ENCODE results near the gene RAD51D.
"Not testable (repeated sequence)": the region's sequence is repeated elsewhere in the genome, so short reads cannot be mapped to it uniquely, and the experiment has no call there.

The RAD51D gene

GRCh38 chr17:35141681-35142466 lies 22.2 kb upstream of the RAD51D start, which contains the start of gene NLE1:
TSS of gene NLE1 (minus strand) at chr17:35142303. CDS start at chr17:35142275, 28 bp downstream.
- DNase-seq (ENCODE audit: low read depth in 4 of 4, low spot score in 1 of 4): peak; percentile 71 to 86 (median 82)

GRCh38 chr17:35138218-35138617 lies 18.6 kb upstream of the RAD51D start:
- no peak for DNase-seq (ENCODE audit: low read depth in 4 of 4, low spot score in 1 of 4)

GRCh38 chr17:35135322-35135721 lies 15.7 kb upstream of the RAD51D start:
- DNase-seq (ENCODE audit: low read depth in 4 of 4, low spot score in 1 of 4): no peak

- no peak for DNase-seq (ENCODE audit: low read depth in 4 of 4, low spot score in 1 of 4)
Observed at GRCh38 chr17:35132816-35133550, 13.3 kb upstream of the RAD51D start.

- no peak for DNase-seq (ENCODE audit: low read depth in 4 of 4, low spot score in 1 of 4)
Observed at GRCh38 chr17:35132099-35132498, 12.4 kb upstream of the RAD51D start.

- DNase-seq (ENCODE audit: low read depth in 4 of 4, low spot score in 1 of 4): no peak
Observed at GRCh38 chr17:35130392-35130791, 10.7 kb upstream of the RAD51D start.

GRCh38 chr17:35129973-35130351 lies 10.3 kb upstream of the RAD51D start:
- DNase-seq (ENCODE audit: low read depth in 4 of 4, low spot score in 1 of 4): no peak

- no peak for DNase-seq (ENCODE audit: low read depth in 4 of 4, low spot score in 1 of 4)
Observed at GRCh38 chr17:35129154-35129972, 9.7 kb upstream of the RAD51D start.

GRCh38 chr17:35127751-35128514 lies 8.3 kb upstream of the RAD51D start:
- no peak for DNase-seq (ENCODE audit: low read depth in 4 of 4, low spot score in 1 of 4)

- no peak for DNase-seq (ENCODE audit: low read depth in 4 of 4, low spot score in 1 of 4)
Observed at GRCh38 chr17:35121315-35121714, 1.7 kb upstream of the RAD51D start, which contains the start of gene FNDC8. TSS of gene FNDC8 (plus strand) at chr17:35121615. CDS start at chr17:35121694, 79 bp downstream.

- DNase-seq (ENCODE audit: low read depth in 4 of 4, low spot score in 1 of 4): peak in 1 of 4 experiments; percentile 9
Observed at GRCh38 chr17:35117984-35118383, 1.7 kb downstream of the RAD51D start.

- DNase-seq (ENCODE audit: low read depth in 4 of 4, low spot score in 1 of 4): no peak
Observed at GRCh38 chr17:35116845-35117244, 2.8 kb downstream of the RAD51D start.

GRCh38 chr17:35110791-35111190 lies 8.9 kb downstream of the RAD51D start:
- DNase-seq (ENCODE audit: low read depth in 4 of 4, low spot score in 1 of 4): not testable (repeated sequence)

- DNase-seq (ENCODE audit: low read depth in 4 of 4, low spot score in 1 of 4): no peak
Observed at GRCh38 chr17:35104844-35105450, 14.7 kb downstream of the RAD51D start.

- no peak for DNase-seq (ENCODE audit: low read depth in 4 of 4, low spot score in 1 of 4)
Observed at GRCh38 chr17:35103271-35103670, 16.4 kb downstream of the RAD51D start.

- DNase-seq (ENCODE audit: low read depth in 4 of 4, low spot score in 1 of 4): no peak
Observed at GRCh38 chr17:35101725-35102124, 17.9 kb downstream of the RAD51D start.

GRCh38 chr17:35101036-35101435 lies 18.6 kb downstream of the RAD51D start:
- no peak for DNase-seq (ENCODE audit: low read depth in 4 of 4, low spot score in 1 of 4)

GRCh38 chr17:35099908-35100307 lies 19.8 kb downstream of the RAD51D start:
- DNase-seq (ENCODE audit: low read depth in 4 of 4, low spot score in 1 of 4): no peak

- DNase-seq (ENCODE audit: low read depth in 4 of 4, low spot score in 1 of 4): no peak
Observed at GRCh38 chr17:35097776-35098175, 21.9 kb downstream of the RAD51D start.

GRCh38 chr17:35095741-35096140 lies 23.9 kb downstream of the RAD51D start:
- no peak for DNase-seq (ENCODE audit: low read depth in 4 of 4, low spot score in 1 of 4)
